GM18519 (cell line): ENCODE data around the gene GALNT5.
"Not testable (repeated sequence)": the region's sequence is repeated elsewhere in the genome, so short reads cannot be mapped to it uniquely, and the experiment has no call there.

Experiments used
- ATAC-seq: cut with Tn5 transposase; IDR thresholded peaks from one replicate; pipeline ENCODE4 v1.9.1; 2021; ENCODE audit warnings: mild to moderate bottlenecking, moderate library complexity; ENCODE audit not compliant: unreplicated experiment, low FRiP score

GALNT5 gene

GRCh38 chr2:157250836-157251235 is 6.7 kb upstream of the GALNT5 start:
- ATAC-seq: no peak

- no peak for ATAC-seq
Measured at GRCh38 chr2:157251932-157252331, 5.6 kb upstream of the GALNT5 start.

GRCh38 chr2:157252529-157252928 is 5.0 kb upstream of the GALNT5 start:
- ATAC-seq: no peak

- ATAC-seq: no peak
Measured at GRCh38 chr2:157254041-157254440, 3.5 kb upstream of the GALNT5 start.

GRCh38 chr2:157255746-157256145 is 1.8 kb upstream of the GALNT5 start:
- ATAC-seq: no peak

- peak; percentile 100 for ATAC-seq
Measured at GRCh38 chr2:157256626-157257025, 879 bp upstream of the GALNT5 start.

- no peak for ATAC-seq
Measured at GRCh38 chr2:157258520-157259326, 1.2 kb downstream of the GALNT5 start.

- ATAC-seq: no peak
Measured at GRCh38 chr2:157259386-157259785, 1.9 kb downstream of the GALNT5 start.

- no peak for ATAC-seq
Measured at GRCh38 chr2:157259960-157260359, 2.5 kb downstream of the GALNT5 start.

- ATAC-seq: no peak
Measured at GRCh38 chr2:157260533-157261198, 3.2 kb downstream of the GALNT5 start.

- ATAC-seq: no peak
Measured at GRCh38 chr2:157261199-157261782, 3.8 kb downstream of the GALNT5 start.

- ATAC-seq: no peak
Measured at GRCh38 chr2:157262248-157262647, 4.7 kb downstream of the GALNT5 start.

- no peak for ATAC-seq
Measured at GRCh38 chr2:157264099-157264498, 6.6 kb downstream of the GALNT5 start.

- no peak for ATAC-seq
Measured at GRCh38 chr2:157265825-157266224, 8.3 kb downstream of the GALNT5 start.

- ATAC-seq: no peak
Measured at GRCh38 chr2:157267476-157267875, 10.0 kb downstream of the GALNT5 start.

- ATAC-seq: no peak
Measured at GRCh38 chr2:157269060-157269459, 11.6 kb downstream of the GALNT5 start.

GRCh38 chr2:157269922-157270321 is 12.4 kb downstream of the GALNT5 start:
- ATAC-seq: peak; percentile 50

- no peak for ATAC-seq
Measured at GRCh38 chr2:157271590-157272203, 14.2 kb downstream of the GALNT5 start.

- not testable (repeated sequence) for ATAC-seq
Measured at GRCh38 chr2:157279311-157279710, 21.8 kb downstream of the GALNT5 start.

- ATAC-seq: no peak
Measured at GRCh38 chr2:157281316-157281715, 23.8 kb downstream of the GALNT5 start.

- no peak for ATAC-seq
Measured at GRCh38 chr2:157283468-157283867, 26.0 kb downstream of the GALNT5 start.
